Sigmoid colon (tissue), 4 donors: Measurements from ENCODE around the gene SH3TC2.

ENCODE experiments used
- CTCF ChIP-seq, 4 experiments: fragments of 450-650 bp in 3 of 4; fragments of 200-600 bp in 1 of 4; IDR thresholded peaks; one replicate each; pipeline ENCODE4 v1.5.1; 2016 to 2019; ENCODE audit warnings: antibody characterized with exemption in 4 of 4, mild to moderate bottlenecking in 3 of 4, moderate library complexity in 2 of 4
- POLR2AphosphoS5 ChIP-seq, 4 donors: sonication (generic); formaldehyde crosslinking; IDR thresholded peaks; one replicate each; pipeline ENCODE4 v1.6.1; 2017; ENCODE audit warnings: antibody characterized with exemption in 4 of 4

GRCh38 chr5:149039506-149039905, 23.4 kb downstream of the SH3TC2 start:
- TF ChIP-seq POLR2AphosphoS5 (IDR thresholded peaks at IDR 0.05) (no peak), CTCF (IDR thresholded peaks at IDR 0.05) (no peak)
